ENCODE measurements around the gene TENM4. TPM values are rescaled to one million over a fixed set of nuclear protein-coding genes. Genes with fewer than 3 reads are reported as not detected.

The TENM4 gene
- total and polyA plus RNA-seq, 2 of the 8 experiments (the other 6 are each of a cell fraction or from before 2014, with no cell fraction given): 3.5 to 7.2 TPM

DNA sequence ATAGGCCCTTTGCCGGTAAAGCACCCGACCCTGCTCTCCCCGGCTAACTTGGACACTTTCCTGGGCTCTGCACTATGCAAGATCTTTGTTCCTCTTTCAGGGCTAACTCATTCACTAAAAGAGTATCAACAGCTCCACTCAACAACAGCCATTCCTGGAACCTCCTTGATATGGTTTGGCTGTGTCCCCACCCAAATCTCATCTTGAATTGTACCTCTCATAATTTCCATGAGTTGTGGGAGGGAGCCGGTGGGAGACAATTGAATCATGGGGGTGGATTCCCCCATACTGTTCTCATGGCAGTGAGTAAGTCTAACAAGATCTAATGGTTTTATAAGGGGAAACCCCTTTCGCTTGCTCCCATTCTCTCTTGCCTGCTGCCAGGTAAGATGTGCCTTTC is 330.0 kb downstream of the TENM4 start:
- Histone ChIP-seq H3K4me1 (replicated peaks in 1 of 4; ENCODE audit: control insufficient read depth in 3 of 4, insufficient read depth in 4 of 4, low read length in 3 of 4) (peaks cover 0 to 5% (median 0%) of the 10 kb centered on the region in 4 experiments; a peak in 2 of 7 replicates), H3K4me3 (ENCODE audit: extremely low read depth in 1 of 4, insufficient read depth in 2 of 4, low read depth in 3 of 4, low read length in 4 of 4) (no peak overlapping the region), H4K8ac (ENCODE audit: extremely low read depth, insufficient read depth, low read length) (no peak overlapping the region), H3K79me1 (ENCODE audit: low read depth, low read length) (no peaks in the 10 kb centered on the region), H3K79me2 (ENCODE audit: control insufficient read depth in 1 of 2, insufficient read depth in 2 of 2, low read length in 2 of 2) (no peaks in the 10 kb centered on the region), H3K23ac (ENCODE audit: insufficient read length) (no peak overlapping the region), H3K9me3 (ENCODE audit: insufficient read depth in 2 of 2, low read depth in 1 of 2, low read length in 1 of 2) (no peaks in the 10 kb centered on the region), H3K14ac (ENCODE audit: insufficient read length) (no peak overlapping the region), H3K23me2 (ENCODE audit: low read depth, low read length) (no peaks in the 10 kb centered on the region; the same call in 1 of the 2 replicates), H3K9ac (replicated peaks in 1 of 4; ENCODE audit: extremely low read depth in 1 of 4, low read depth in 3 of 4, low read length in 3 of 4) (no peak overlapping the region), H2BK20ac (ENCODE audit: low read length) (no peak overlapping the region), H4K20me1 (replicated peaks in 1 of 2; ENCODE audit: control insufficient read depth in 1 of 2, insufficient read depth in 2 of 2, low read length in 2 of 2) (no peaks in the 10 kb centered on the region), H3K4ac (replicated peaks; ENCODE audit: insufficient read length, low read depth, low read length) (no peak overlapping the region), H4K5ac (ENCODE audit: insufficient read length, low read depth, low read length) (no peak overlapping the region), H3K27me3 (replicated peaks in 1 of 4; ENCODE audit: control insufficient read depth in 3 of 4, extremely low read depth in 1 of 4, insufficient read depth in 3 of 4, low read length in 3 of 4) (no peaks in the 10 kb centered on the region; a peak in 1 of 7 replicates), H2BK5ac (ENCODE audit: low read depth, low read length) (no peak overlapping the region), H3K27ac (ENCODE audit: low read depth, low read length) (no peak overlapping the region), H2AK5ac (ENCODE audit: low read depth, low read length) (no peak overlapping the region), H2BK120ac (replicated peaks; ENCODE audit: low read depth, low read length) (no peak overlapping the region), H4K91ac (replicated peaks; ENCODE audit: insufficient read length, low read length) (no peak overlapping the region), H3K56ac (replicated peaks; ENCODE audit: insufficient read length, low read depth, low read length) (no peak overlapping the region), H3K18ac (ENCODE audit: extremely low read depth, low read length) (no peak overlapping the region), H3K36me3 (ENCODE audit: control insufficient read depth in 2 of 4, insufficient read depth in 4 of 4, low read length in 3 of 4) (no peaks in the 10 kb centered on the region; a peak in 1 of 8 replicates), H2BK15ac (ENCODE audit: low read length) (no peak overlapping the region), H2AFZ (ENCODE audit: low read length) (no peak overlapping the region), H2BK12ac (ENCODE audit: low read depth, low read length) (no peak overlapping the region), H3K4me2 (ENCODE audit: insufficient read depth in 1 of 2, low read depth in 2 of 2, low read length in 2 of 2) (no peak overlapping the region)
- no peak for TF ChIP-seq SIRT6 (IDR thresholded peaks at IDR 0.05; ENCODE audit: low read length)
- 93% methylated on average over 5 of the region's 5 CpGs; no CpG with 5 or more reads in 1 of the 2 experiments for WGBS, 2 experiments (ENCODE audit: extremely low coverage in 1 of 2, insufficient coverage in 1 of 2, insufficient read length in 1 of 2, insufficient replicate concordance in 2 of 2, low coverage in 1 of 2, low lambda C conversion rate in 2 of 2, missing lambda C conversion rate in 1 of 2)
- POLR2A ChIA-PET (ENCODE audit: partially characterized antibody): interaction anchor here (1.3 kb wide), 1 partner anchor 9 kb away, joined by 3 read pairs; no protein-coding TSS in a partner anchor
- CTCF ChIA-PET (ENCODE audit: partially characterized antibody): interaction anchor here (0.8 to 3.5 kb wide), 2 partner anchors 11 to 32 kb away, joined by 3 to 42 read pairs; no protein-coding TSS in a partner anchor
- FAIRE-seq (no peak), DNase-seq (ENCODE audit: low read depth in 1 of 2, low spot score in 2 of 2) (no peak)
